Amniotic stem cell (primary cell): ENCODE results near the gene UBAC2.

Source experiments
- DNase-seq: peaks from one replicate; lab custom pipeline; 2025; lab: John Stamatoyannopoulos, UW

UBAC2 gene

DNA sequence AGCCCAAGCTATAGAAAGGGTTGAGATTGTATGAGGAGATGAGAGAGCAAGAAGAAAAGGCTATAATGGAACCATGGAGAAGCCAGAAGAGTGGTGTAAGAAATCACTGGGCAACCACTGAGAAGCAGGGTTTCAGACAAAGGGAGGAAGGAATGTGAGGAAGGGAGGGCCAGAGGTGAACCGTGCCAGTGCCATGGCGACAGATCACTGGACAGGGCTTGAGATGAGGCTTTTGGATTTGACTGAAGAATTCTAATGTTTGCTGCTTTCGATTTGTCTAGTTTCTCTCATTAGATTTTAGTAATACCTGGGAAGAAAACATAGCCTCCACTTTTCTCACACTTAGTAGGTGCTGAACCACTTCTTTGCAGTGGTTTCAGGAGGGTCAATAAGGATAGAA lies 112.8 kb downstream of the UBAC2 start:
- no peak for DNase-seq

DNA sequence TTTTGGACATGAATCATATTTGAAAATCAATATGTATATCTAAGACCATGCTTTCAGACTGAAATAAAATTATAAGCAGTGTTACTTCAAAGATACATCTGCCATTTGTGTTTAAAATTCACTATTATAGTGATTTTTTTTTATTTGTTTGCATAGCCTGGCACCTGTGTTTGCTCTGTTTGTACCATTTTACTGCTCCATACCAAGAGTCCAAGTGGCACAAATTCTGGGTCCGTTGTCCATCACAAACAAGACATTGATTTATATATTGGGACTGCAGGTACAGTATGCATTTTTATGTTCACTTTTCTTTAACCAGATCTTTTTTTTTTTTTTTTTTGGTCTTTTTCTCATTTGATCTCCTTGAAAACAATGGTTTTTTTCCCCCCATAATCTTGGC lies 113.3 kb downstream of the UBAC2 start:
- no peak for DNase-seq

DNA sequence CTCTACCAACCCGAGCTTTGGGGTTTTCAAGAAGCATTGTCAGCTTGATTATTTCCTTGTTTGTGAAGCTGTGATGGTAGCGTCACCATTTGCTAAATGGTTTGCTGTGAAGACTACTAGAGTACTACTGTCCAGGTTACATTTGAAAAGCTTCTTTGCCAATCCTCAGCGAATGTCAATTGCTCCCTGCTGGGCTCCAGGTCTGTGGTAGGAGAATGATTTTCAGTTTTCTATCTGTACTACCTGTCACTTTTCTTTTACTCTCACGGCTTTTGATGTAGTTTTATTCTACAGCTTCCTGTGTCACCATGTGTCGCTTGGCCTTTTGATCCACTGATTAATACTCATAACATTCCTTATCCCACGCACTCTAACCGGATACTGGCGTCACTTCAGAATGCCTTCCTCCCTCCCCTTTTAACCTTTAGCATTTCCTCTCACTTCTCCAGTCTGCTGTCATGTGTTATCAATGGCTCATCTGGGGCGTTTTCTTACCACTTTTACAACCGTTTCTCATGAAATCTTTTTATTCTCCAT lies 114.1 kb downstream of the UBAC2 start:
- no peak for DNase-seq

DNA sequence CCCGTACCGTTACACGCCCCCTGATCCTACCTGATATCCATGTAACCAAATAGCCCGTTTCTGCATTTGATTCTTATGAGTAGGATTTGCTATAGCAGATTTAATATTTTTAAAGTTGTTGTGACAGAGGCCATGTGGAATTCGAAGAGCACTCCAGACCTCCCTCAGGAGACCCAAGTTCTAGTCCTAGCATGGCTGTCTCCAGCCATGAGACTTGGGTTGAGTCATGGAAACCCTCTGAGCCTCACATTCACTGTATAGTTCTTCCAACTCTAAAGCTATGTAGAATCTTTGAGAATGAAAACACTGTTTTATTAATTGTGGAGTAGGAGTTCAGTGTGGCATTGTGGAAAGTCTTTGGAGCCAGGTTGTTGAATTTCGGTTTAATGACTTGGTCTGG lies 114.5 kb downstream of the UBAC2 start:
- no peak for DNase-seq

DNA sequence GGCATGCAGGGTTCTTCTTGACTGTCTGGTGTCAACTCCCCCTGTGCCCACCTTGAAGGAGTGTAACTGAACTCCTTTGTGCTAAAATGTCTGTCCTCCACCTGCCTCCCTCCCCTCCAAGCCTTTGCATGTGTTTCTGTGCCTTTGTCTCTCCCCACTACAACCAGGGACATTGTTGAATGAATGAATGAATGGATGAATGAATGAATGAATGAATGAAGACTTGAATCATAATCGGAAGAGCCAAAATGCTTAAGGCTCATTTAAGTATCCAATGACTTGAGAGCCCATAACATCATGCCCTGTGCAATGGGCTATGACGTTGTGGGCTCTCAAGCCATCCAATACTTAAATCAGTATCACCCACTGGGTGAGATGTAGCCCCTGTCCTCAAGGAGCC lies 115.6 kb downstream of the UBAC2 start:
- no peak for DNase-seq

DNA sequence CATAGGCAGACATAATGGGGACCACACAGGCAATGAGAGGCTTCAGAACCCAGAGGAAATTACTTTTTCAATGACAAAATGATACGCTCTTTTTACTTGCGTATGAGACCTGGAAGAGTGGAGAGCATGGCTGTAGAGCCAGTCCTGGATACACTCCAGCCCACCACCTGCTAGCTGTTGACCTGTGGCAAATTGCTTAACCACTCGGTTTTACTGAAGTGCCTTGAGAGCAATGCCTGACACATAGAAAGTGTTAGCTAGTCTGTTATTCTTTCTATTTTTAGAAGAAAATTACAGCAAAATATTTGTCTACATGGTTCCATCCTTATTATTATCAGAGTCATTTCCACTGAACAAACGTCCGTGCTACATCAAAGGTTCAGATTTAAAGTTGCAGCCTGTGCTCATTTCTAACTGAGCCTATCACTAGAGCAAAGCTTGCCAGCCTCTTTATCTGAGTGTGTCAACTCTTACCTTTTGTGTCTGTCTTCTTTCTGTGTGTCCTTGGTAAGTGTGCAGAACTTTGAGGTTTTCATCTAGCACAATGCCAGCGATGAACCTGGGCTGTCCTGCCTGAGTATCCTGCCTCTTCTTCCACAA lies 116.1 kb downstream of the UBAC2 start:
- no peak for DNase-seq

DNA sequence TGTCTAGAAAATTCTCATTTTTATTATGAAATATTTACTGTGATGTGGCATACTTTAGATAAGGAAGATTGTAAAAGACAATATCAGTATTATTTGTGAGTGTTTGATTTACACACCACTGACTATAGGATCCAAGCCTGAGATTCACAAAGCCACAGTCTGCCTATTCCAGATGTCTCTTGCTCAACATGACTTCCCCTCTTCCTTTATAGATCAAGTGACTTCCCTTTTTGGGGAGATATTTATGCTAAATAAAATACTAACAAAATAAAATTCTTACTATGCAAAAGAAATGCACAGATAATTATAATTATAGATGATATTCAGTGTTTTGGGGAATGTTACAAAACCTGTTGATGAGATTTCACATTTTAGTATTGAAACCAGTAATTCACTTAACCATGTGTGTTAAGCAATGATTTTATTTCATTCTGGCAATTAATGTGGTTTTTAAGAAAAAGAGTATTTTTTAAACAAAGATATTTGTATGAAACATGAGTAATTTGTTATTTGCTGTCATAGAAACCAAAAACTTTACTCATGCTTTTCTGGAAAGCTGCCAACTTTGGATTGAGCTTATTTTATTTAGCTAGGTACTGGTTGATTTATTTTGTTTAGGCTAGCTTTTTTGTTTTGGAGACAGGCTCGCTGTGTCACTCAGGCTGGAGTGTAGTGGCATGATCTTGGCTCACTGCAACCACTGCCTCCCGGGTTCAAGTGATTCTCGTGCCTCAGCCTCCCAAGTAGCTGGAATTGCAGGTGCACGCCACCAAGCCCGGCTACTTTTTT lies 120.2 kb downstream of the UBAC2 start:
- peak; percentile 80 for DNase-seq

DNA sequence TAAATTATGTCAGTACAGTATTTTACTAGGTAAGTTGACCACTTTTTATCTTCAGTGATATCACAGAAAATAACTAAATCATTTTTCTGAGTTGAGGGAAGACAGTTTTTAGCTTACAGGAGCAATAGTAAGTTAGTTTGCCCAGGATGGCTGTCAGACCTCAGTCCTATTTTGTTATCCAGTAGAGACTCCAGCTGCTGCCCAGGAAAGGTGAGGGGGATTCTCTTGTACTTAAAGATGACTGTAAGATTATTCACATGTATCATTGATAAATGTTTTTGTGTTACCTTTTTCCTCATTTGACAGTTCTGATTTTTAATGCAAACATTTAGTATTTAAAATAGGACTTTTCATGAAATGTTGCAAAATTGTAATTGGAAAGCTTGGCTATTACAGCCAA lies 121.1 kb downstream of the UBAC2 start:
- no peak for DNase-seq

DNA sequence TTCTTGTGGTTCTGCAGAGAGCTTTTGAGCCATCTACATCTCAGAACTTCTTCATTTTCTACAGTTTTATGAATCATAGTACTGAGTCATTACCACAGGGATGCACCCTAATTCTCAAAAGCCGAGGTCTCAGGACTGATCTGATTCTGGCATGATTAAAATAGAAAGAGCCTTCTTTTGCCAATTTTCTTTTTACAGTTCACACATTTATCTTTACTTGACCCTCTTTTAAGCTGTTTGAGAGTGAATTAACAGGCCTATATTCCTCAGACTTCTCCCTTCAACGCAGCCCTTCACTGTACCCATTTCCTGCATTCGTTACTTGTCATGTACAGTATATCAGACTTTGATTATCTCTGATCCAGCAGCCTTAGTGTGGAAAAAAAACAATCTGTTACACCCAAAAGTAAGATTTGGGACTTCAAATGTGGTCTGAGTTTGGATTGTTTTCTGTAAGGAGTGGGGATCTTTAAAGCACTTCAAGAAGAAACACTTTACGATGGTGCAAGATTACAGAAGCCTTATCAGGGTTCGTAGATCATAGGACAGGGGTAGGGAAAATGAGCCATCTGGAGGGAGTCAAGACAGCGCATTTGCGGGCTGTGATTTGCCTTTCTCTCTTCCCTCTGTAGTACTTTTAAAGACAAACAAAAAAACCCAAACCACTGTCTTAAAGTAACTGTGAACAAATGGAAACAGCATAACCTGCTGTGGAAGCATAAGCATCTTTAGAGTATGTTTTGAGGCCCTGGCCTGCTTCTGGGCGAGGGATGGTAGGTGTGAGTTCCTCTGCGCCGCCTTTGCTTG lies 121.8 kb downstream of the UBAC2 start:
- peak; percentile 49 for DNase-seq

DNA sequence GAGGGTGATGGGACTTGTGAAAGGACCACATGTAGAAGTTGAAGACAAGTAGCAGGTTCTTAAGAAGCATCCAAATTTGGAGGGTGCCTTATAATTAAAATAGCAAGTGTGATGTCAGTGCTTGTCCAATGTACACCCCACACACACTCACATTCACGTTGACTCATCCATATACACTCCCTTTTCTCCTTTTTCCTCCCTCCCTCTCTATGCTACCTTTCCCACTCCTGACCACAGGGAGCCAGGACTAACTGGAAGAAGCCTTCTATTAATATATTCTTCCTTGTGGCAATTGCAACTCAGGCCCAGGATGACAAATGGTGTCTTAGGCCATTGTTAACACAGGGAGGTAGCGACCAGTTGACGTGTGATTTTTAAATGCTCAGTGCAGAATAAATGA lies 122.8 kb downstream of the UBAC2 start:
- no peak for DNase-seq

DNA sequence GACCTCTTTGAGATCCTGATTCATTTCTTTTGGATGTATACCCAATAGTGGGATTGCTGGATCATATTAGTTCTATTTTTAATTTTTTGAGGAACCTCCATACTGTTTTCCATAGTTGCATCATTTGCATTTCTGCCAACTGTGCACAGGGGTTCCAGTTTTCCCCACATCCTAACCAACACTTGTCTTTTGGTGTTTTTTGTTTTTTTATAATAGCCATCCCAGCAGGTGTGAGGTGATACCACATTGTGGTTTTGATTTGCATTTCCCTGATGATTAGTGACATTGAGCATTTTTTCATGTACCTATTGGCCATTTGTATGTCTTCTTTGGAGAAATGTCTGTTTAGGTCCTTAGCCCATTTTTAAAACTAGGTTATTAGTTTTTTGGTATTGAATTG lies 125.4 kb downstream of the UBAC2 start:
- no peak for DNase-seq

DNA sequence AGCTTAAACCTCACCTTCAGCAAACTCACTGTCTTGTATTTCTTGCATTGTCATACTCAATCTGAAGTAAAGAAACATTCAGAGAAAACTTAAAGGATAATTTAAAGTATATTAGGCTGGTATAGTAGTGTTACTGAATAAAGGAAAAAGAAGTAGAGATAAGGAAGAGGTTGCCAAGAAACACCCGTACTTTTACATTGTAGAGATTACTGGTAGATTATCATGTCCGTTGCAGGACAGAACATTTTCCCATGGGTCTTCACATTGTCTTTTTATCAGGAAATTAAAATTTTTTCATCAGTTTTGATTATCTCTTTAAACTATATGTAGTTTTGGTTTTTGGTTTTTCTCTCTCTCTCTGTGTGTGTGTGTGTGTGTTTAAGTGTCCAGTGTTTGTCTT lies 126.5 kb downstream of the UBAC2 start:
- no peak for DNase-seq

DNA sequence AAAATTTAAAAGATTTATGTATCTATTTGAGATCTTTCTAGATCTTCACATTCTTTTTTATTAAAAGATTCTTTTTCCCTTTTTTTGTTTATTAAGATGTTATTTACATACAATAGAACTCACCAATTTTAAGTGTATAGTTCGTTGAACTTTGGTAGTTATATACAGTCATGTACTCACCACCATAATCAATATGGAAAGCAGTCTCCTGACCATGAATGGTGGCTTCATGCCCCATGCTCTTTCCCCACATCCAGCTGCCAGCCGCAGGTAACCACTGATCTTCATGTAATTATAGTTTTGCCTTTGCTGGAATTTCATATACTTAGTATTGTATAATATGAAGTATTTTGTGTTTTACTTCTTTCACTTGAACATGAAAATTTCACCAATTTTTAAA lies 127.1 kb downstream of the UBAC2 start:
- DNase-seq = no peak

DNA sequence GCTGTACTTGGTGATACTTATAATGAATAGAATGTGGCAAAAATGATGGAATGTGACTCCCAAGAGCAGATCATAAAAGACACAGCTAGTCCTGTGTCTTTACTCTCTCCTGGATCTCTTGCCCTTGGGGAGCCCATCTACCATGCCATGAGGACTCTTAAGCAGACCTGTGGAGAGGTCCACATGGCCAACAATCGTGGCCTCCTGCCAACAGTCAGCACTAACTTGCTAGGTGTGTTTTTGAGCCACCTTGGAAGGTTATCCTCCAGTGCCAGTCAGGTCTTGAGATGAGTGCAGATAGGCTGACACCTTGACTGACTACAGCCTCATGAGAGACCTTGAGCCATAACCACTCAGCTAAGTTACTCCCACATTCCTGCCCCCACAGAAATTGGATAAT lies 128.8 kb downstream of the UBAC2 start:
- DNase-seq = no peak

DNA sequence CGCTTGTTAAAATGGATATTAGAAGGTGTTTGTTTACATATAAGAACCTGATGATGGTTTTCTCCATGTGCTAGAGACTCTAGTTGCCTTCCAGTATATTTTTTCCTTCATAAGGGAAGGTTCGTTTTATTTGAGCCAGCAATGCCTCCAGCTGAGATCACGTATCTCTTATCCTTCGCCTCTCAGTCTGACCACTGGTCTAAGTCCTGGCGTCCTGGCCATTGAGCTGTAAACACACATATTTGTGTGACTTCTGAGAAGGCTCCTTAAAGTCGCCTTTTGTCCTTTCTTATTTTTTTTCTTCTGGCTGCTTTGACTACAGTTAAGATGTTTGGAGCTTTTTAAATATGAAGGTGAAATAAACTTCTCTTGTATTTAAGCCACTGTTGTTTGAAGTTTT lies 130.3 kb downstream of the UBAC2 start:
- no peak for DNase-seq

DNA sequence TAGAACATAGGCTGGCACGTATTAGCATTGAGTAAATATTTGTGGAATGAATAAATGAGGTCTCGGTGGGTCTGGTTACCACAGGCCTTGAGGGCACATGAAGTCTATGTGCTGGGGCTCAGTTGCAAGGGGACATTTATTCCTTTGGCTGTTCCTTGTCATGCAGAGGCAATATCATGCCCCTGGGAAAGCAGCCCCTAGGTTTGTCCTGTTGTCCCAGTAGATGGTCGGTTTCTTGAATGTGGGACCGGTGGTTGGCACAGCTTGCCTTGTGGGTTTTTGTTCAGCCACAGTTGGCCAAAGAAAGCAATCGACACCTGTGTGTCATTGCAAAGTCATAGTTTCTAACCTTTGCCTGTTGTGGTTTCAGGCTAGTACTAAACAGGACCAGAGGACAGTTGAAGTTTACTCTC lies 131.2 kb downstream of the UBAC2 start:
- DNase-seq = no peak

DNA sequence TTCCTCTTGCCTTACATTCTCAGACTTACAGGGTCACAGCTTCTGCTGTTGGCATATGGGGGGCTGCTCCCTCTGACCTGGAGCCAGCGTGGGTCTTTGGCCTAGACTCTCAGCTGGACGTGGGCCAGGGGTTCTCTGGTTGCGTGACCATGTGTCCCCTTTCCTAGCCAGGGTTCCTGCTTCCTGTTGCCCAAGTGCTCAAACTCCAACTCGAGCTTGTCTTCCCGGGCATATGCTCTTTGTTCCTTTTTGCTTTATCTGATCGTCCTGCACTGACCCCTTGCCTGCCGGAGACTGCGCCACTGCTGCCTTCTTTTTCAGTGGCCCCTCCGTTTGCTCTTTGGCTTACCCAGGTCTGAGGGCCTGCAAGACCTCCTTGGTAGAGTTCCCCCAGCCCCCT lies 131.8 kb downstream of the UBAC2 start:
- no peak for DNase-seq

DNA sequence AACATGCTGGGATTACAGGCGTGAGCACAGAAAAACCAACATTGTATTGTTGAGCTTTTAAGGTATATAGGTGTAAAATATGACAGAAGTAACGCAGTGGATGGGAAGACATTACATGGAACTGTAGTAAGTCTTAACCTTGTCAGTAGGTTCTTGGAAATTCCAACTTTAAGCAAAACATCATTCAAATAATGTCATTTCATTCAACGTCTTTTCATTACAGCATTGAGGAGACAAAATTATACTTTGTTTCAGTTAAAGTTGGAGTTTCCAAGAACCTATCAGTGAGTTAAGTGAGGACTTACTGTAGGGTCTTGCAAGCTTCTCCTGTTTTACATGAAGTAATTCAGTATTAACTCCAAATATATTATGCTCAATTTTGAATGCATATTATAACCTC lies 133.6 kb downstream of the UBAC2 start:
- no peak for DNase-seq

DNA sequence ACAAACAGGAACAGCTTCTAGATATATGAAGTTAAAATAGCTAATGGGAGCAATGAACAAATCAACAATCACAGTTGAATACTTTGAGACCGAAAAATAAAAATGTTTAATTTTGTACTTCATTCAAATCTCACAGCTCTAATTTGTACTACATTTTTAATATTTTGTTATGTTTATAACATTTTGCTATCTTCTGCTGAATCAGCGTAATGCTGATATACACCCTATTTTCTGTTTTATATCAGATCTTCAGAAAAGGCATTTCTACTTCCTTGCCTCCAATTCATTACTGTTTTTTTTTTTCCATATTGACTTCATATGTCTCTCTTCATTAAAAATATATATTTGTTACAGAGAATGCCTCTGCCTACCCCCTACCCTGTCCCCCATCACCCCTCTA lies 134.4 kb downstream of the UBAC2 start:
- no peak for DNase-seq

DNA sequence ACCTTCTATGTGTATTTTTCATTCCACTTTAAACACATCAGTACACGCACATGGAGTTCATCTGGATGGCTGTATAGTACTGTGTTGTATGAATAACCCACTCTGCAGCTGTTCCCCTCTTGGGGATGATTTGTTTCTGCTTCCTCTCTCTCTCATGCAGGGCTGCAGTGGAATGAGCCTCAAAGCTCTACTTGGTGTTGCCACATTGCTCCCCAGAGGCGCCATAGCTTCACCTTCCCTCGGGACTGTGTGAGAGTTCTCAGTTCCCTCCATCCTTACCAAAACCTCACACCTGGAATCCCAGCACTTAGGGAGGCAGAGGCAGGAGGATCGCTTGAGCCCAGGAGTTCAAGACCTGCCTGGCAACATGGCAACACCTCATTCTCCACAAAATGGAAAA lies 134.9 kb downstream of the UBAC2 start:
- no peak for DNase-seq

DNA sequence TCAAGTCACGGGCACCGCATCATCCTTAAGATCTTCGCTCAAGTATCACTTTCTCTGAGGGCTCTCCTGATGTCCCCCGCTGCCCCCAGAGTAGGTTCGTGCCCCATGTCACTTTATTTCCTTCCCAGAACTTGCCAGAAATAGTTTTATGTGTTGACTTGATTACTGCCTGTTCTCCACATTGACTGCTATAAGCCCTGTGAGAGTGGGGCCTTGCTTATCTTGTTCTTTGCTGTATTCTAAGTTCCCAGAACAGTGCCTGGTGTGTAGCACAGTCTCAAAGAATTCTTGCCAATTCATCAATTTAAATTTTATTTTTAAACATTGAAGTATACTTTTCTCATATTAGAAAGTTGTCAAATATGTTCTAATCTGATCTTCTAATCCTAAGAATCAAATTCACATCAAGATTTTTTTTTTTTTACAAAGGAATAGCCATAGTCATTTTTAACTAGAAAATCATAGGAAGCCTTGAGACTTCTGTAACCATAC lies 138.6 kb downstream of the UBAC2 start:
- no peak for DNase-seq

DNA sequence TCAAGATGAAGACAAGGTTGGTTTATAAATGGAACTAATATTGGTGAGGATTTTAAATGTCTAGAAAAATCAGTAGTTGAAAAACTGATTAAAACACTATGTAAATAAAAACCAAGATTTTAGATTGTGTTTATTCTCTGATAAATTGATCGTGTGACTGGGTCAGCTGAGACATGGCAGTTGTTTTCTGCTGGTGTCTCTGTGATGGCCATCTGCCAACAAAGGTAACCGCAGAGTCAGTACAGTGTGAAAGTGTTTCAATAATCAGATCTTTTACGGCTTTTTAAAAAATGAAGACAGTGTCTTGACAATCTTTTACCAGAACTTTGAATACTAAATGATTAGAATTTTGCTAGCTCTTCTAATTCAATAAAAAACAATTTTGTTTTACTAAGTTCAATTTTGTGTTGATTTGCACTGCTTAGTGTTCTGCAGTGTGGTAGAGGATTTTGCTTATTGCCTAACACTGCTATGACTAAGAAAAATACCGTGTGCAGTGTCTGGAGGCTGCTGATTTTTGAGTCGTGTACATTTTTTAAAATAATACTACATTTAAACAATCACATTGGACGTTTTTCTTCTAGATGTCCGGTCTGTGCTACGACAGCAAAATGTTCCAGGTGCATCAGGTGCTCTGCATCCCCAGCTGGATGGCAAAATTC lies 139.2 kb downstream of the UBAC2 start:
- no peak for DNase-seq
